DMS79 treated with DMSO at 0.1 percent for 48 hours (cell line): Measurements from ENCODE around the gene SMARCAL1.
A peak's percentile ranks its signal among the peaks of the same experiment; 100 is the strongest.
"Not testable (repeated sequence)": the region's sequence is repeated elsewhere in the genome, so short reads cannot be mapped to it uniquely, and the experiment has no call there.

ENCODE experiments used
- DNase-seq: peaks from one replicate; lab custom pipeline; 2025; lab: John Stamatoyannopoulos, UW

Gene SMARCAL1

GRCh38 chr2:216412022-216412999, at the start of gene SMARCAL1:
Gene SMARCAL1 (plus strand): TSS chr2:216412484. CDS start chr2:216414705, 2,221 bp downstream.
- DNase-seq: peak; percentile 98

- peak; percentile 94 for DNase-seq
Measured at GRCh38 chr2:216362730-216363129, 49.6 kb upstream of the SMARCAL1 start.

- no peak for DNase-seq
Measured at GRCh38 chr2:216363221-216363620, 49.1 kb upstream of the SMARCAL1 start.

- no peak for DNase-seq
Measured at GRCh38 chr2:216365518-216365917, 46.8 kb upstream of the SMARCAL1 start.

- DNase-seq: no peak
Measured at GRCh38 chr2:216366777-216367471, 45.4 kb upstream of the SMARCAL1 start.

- no peak for DNase-seq
Measured at GRCh38 chr2:216369821-216370220, 42.5 kb upstream of the SMARCAL1 start.

GRCh38 chr2:216370961-216371712, 41.1 kb upstream of the SMARCAL1 start:
- no peak for DNase-seq

GRCh38 chr2:216371721-216372702, 40.3 kb upstream of the SMARCAL1 start, which contains the start of gene MARCHF4:
Gene MARCHF4 (minus strand): TSS chr2:216372483. CDS start chr2:216370260, 2,223 bp downstream.
- DNase-seq: peak; percentile 77

- peak; percentile 25 for DNase-seq
Measured at GRCh38 chr2:216372761-216373291, 39.5 kb upstream of the SMARCAL1 start.

- DNase-seq: no peak
Measured at GRCh38 chr2:216373896-216374295, 38.4 kb upstream of the SMARCAL1 start.

- DNase-seq: no peak
Measured at GRCh38 chr2:216375286-216375685, 37.0 kb upstream of the SMARCAL1 start.

GRCh38 chr2:216379977-216380376, 32.3 kb upstream of the SMARCAL1 start:
- no peak for DNase-seq

- DNase-seq: not testable (repeated sequence)
Measured at GRCh38 chr2:216384409-216384808, 27.9 kb upstream of the SMARCAL1 start.

- DNase-seq: no peak
Measured at GRCh38 chr2:216385478-216385877, 26.8 kb upstream of the SMARCAL1 start.

- DNase-seq: no peak
Measured at GRCh38 chr2:216387262-216387661, 25.0 kb upstream of the SMARCAL1 start.

- no peak for DNase-seq
Measured at GRCh38 chr2:216388046-216388884, 24.0 kb upstream of the SMARCAL1 start.

GRCh38 chr2:216389570-216389969, 22.7 kb upstream of the SMARCAL1 start:
- no peak for DNase-seq

GRCh38 chr2:216391401-216391800, 20.9 kb upstream of the SMARCAL1 start:
- DNase-seq: no peak

GRCh38 chr2:216392018-216392562, 20.2 kb upstream of the SMARCAL1 start:
- no peak for DNase-seq
